ENCODE results near the gene C22orf15. TPM values are rescaled to one million over a fixed set of nuclear protein-coding genes. Genes with fewer than 3 reads are reported as not detected.

Gene C22orf15
- total and polyA plus RNA-seq, 2 of the 8 experiments (the other 6 are each of a cell fraction or from before 2014, with no cell fraction given), result 4.2 to 4.9 TPM

GRCh38 chr22:23774114-23774921 lies 11.5 kb downstream of the C22orf15 start (continued):
- TF ChIP-seq JUN (IDR thresholded peaks at IDR 0.05; ENCODE audit: low read depth, low read length) (no peak), RFX5 (IDR thresholded peaks at IDR 0.05; ENCODE audit: borderline replicate concordance, low read depth, low read length) (no peak), TEAD4 (IDR thresholded peaks at IDR 0.05; ENCODE audit: low read depth, low read length) (no peak), CTCF (IDR thresholded peaks at IDR 0.05; ENCODE audit: control extremely low read depth in 1 of 3, insufficient read depth in 1 of 3, low read depth in 1 of 3, low read length in 3 of 3) (no peak), RXRA (IDR thresholded peaks at IDR 0.05; ENCODE audit: insufficient read depth, low read depth, low read length) (no peak), GABPA (IDR thresholded peaks at IDR 0.05; ENCODE audit: borderline replicate concordance, insufficient read depth, low read length) (no peak), ATF3 (IDR thresholded peaks at IDR 0.05; ENCODE audit: insufficient read depth, low read depth, low read length) (no peak), EGR1 (IDR thresholded peaks at IDR 0.05; ENCODE audit: borderline replicate concordance, low read depth, low read length) (no peak)

Data from H1 (cell line).